IPS DF 6.9 (cell line): ENCODE measurements around the gene SCAI.
"Not testable (repeated sequence)": the region's sequence is repeated elsewhere in the genome, so short reads cannot be mapped to it uniquely, and the experiment has no call there.

Experiments used
- DNase-seq: peaks from one replicate; pipeline ENCODE4 v3.0.0-alpha.2; 2013; ENCODE audit warnings: low read depth, low spot score
- H3K27ac ChIP-seq: one replicate; pipeline ENCODE4 v1.5.1; 2013; ENCODE audit warnings: low read length, control low read depth
- H3K27me3 ChIP-seq: 2 replicates; pipeline ENCODE4 v1.6.1; 2013; ENCODE audit warnings: mild to moderate bottlenecking, low read length; ENCODE audit not compliant: control insufficient read depth, insufficient read depth
- H3K36me3 ChIP-seq: 2 replicates; pipeline ENCODE4 v1.6.1; 2013; ENCODE audit warnings: low read length; ENCODE audit not compliant: control insufficient read depth, insufficient read depth
- H3K4me1 ChIP-seq: 2 replicates; pipeline ENCODE4 v1.6.1; 2013; ENCODE audit warnings: low read length; ENCODE audit not compliant: control insufficient read depth, insufficient read depth
- H3K4me3 ChIP-seq: 2 replicates; pipeline ENCODE4 v1.5.1; 2013; ENCODE audit warnings: mild to moderate bottlenecking, low read length
- H3K9me3 ChIP-seq: 2 replicates; pipeline ENCODE4 v1.6.1; 2013; ENCODE audit warnings: low read length, inconsistent platforms; ENCODE audit not compliant: control insufficient read depth, insufficient read depth
- WGBS: extraction: QIAGEN DNeasy Blood & Tissue Kit; methylation state at CpG from one replicate; pipeline ENCODE4 v1.1.7; 2013; ENCODE audit warnings: mixed read lengths, missing lambda C conversion rate; ENCODE audit not compliant: insufficient read length, insufficient coverage; 5-methylcytosine and 5-hydroxymethylcytosine counted together

Gene SCAI

GRCh38 chr9:125143377-125144090 is at the start of gene SCAI:
SCAI (minus strand) TSS chr9:125143528; CDS start chr9:125143437, 91 bp downstream.
- Histone ChIP-seq H3K27me3 (no peaks in the 10 kb centered on the region), H3K4me1 (no peaks in the 10 kb centered on the region), H3K36me3 (no peaks in the 10 kb centered on the region), H3K9me3 (no peaks in the 10 kb centered on the region), H3K27ac (no peak within 1 kb of the TSS), H3K4me3 (peak within 1 kb of the TSS; percentile 95)
- no CpG with 5 or more reads among the region's 46 CpGs for WGBS
- peak; percentile 99 for DNase-seq

- Histone ChIP-seq H3K27me3 (no peaks in the 10 kb centered on the region), H3K9me3 (no peaks in the 10 kb centered on the region), H3K27ac (no peak overlapping the region), H3K4me3 (peak overlapping the region; percentile 99; the same call in 1 of the 2 replicates), H3K36me3 (no peaks in the 10 kb centered on the region), H3K4me1 (no peaks in the 10 kb centered on the region; the same call in 1 of the 2 replicates)
- WGBS = no CpG with 5 or more reads among the region's 14 CpGs
- no peak for DNase-seq
Measured at GRCh38 chr9:125190361-125190801, 47.1 kb upstream of the SCAI start.

- no CpG with 5 or more reads among the region's 82 CpGs for WGBS
- peak; percentile 89 for DNase-seq
- H3K9me3 ChIP-seq = no peaks in the 10 kb centered on the region
- H3K36me3 ChIP-seq = no peaks in the 10 kb centered on the region
- H3K4me1 ChIP-seq = no peaks in the 10 kb centered on the region; the same call in 1 of the 2 replicates
- H3K4me3 ChIP-seq = peak within 1 kb of the TSS; percentile 99
- H3K27me3 ChIP-seq = no peaks in the 10 kb centered on the region
- H3K27ac ChIP-seq = no peak within 1 kb of the TSS
Measured at GRCh38 chr9:125189361-125190289, 46.3 kb upstream of the SCAI start, which contains the start of gene PPP6C. PPP6C (minus strand) TSS chr9:125189803; CDS start chr9:125189718, 85 bp downstream.

GRCh38 chr9:125189011-125189360 is 45.7 kb upstream of the SCAI start:
- Histone ChIP-seq H3K4me3 (peak overlapping the region; percentile 99), H3K36me3 (no peaks in the 10 kb centered on the region), H3K4me1 (no peaks in the 10 kb centered on the region; the same call in 1 of the 2 replicates), H3K27me3 (no peaks in the 10 kb centered on the region), H3K27ac (no peak overlapping the region), H3K9me3 (no peaks in the 10 kb centered on the region)
- WGBS = no CpG with 5 or more reads among the region's 26 CpGs
- no peak for DNase-seq

GRCh38 chr9:125183561-125183960 is 40.2 kb upstream of the SCAI start:
- Histone ChIP-seq H3K9me3 (no peaks in the 10 kb centered on the region), H3K4me3 (no peak overlapping the region), H3K27ac (no peak overlapping the region), H3K27me3 (no peaks in the 10 kb centered on the region), H3K4me1 (no peaks in the 10 kb centered on the region), H3K36me3 (no peaks in the 10 kb centered on the region)
- no CpG with 5 or more reads among the region's 2 CpGs for WGBS
- no peak for DNase-seq

- Histone ChIP-seq H3K4me1 (no peaks in the 10 kb centered on the region), H3K27ac (no peak overlapping the region), H3K36me3 (no peaks in the 10 kb centered on the region), H3K4me3 (no peak overlapping the region), H3K27me3 (no peaks in the 10 kb centered on the region), H3K9me3 (no peaks in the 10 kb centered on the region)
- 100% methylated on average over 1 of the region's 2 CpGs for WGBS
- no peak for DNase-seq
Measured at GRCh38 chr9:125183054-125183453, 39.7 kb upstream of the SCAI start.

- H3K36me3 ChIP-seq, H3K27ac ChIP-seq, H3K9me3 ChIP-seq, H3K27me3 ChIP-seq, H3K4me3 ChIP-seq, DNase-seq, H3K4me1 ChIP-seq: not testable (repeated sequence)
- no CpG with 5 or more reads among the region's 4 CpGs for WGBS
Measured at GRCh38 chr9:125181756-125182155, 38.4 kb upstream of the SCAI start.

- Histone ChIP-seq H3K27ac (no peak overlapping the region), H3K27me3 (no peaks in the 10 kb centered on the region), H3K4me1 (no peaks in the 10 kb centered on the region), H3K36me3 (no peaks in the 10 kb centered on the region), H3K9me3 (no peaks in the 10 kb centered on the region), H3K4me3 (no peak overlapping the region)
- no CpG with 5 or more reads among the region's 9 CpGs for WGBS
- no peak for DNase-seq
Measured at GRCh38 chr9:125180876-125181275, 37.5 kb upstream of the SCAI start.

GRCh38 chr9:125179776-125180175 is 36.4 kb upstream of the SCAI start:
- not testable (repeated sequence) for DNase-seq, H3K27ac ChIP-seq, H3K36me3 ChIP-seq, H3K4me1 ChIP-seq, H3K4me3 ChIP-seq, H3K27me3 ChIP-seq, H3K9me3 ChIP-seq
- WGBS = no CpG with 5 or more reads among the region's 4 CpGs

- Histone ChIP-seq H3K4me3 (no peak overlapping the region), H3K9me3 (no peaks in the 10 kb centered on the region), H3K36me3 (no peaks in the 10 kb centered on the region), H3K27me3 (no peaks in the 10 kb centered on the region), H3K4me1 (no peaks in the 10 kb centered on the region), H3K27ac (no peak overlapping the region)
- no CpG with 5 or more reads among the region's 1 CpG for WGBS
- no peak for DNase-seq
Measured at GRCh38 chr9:125177888-125178287, 34.6 kb upstream of the SCAI start.
